Gastrocnemius medialis (tissue), 4 donors: ENCODE data around the gene ECHDC3.

Experiments
- CTCF ChIP-seq, 5 experiments: fragments of 450-650 bp in 3 of 5; fragments of 200-600 bp in 2 of 5; sonication (generic) in 2 of 5; IDR thresholded peaks in 4 of 5; conservative IDR thresholded peaks in 1 of 5; 1 replicate in 4 of 5; 2 replicates in 1 of 5; pipeline ENCODE4 v1.5.1; 2016 to 2019; ENCODE audit warnings: antibody characterized with exemption in 5 of 5, mild to moderate bottlenecking in 3 of 5, moderate library complexity in 3 of 5
- POLR2A ChIP-seq, 2 donors: fragments of 450-650 bp; IDR thresholded peaks; one replicate each; pipeline ENCODE4 v1.6.1; 2017; ENCODE audit warnings: antibody characterized with exemption in 2 of 2, mild to moderate bottlenecking in 2 of 2, moderate library complexity in 2 of 2

GRCh38 chr10:11742779-11743298, 657 bp downstream of the ECHDC3 start:
- TF ChIP-seq CTCF (IDR thresholded peaks at IDR 0.05 in 4 of 5, conservative IDR thresholded peaks at IDR 0.05 in 1 of 5) (no peak), POLR2A (IDR thresholded peaks at IDR 0.05) (no peak)
